Adrenal gland (tissue), 12 donors: Measurements from ENCODE around the gene OLFML3. TPM values are rescaled to one million over a fixed set of nuclear protein-coding genes. Genes with fewer than 3 reads are reported as not detected.
"Not testable (repeated sequence)": the region's sequence is repeated elsewhere in the genome, so short reads cannot be mapped to it uniquely, and the experiment has no call there.

ENCODE experiments used
- DNase-seq, 7 donors: peaks; one replicate each; pipeline ENCODE4 v3.0.0-alpha.2; 2019 to 2020
- H3K27ac ChIP-seq, 5 donors: fragments of 200-600 bp; sonication (generic) in 4 of 5; 1 replicate in 3 of 5; 2 replicates in 2 of 5; pipeline versions ENCODE4 v1.5.1 to v1.8.0; 2016 to 2020; ENCODE audit warnings: mild to moderate bottlenecking in 1 of 5
- H3K27me3 ChIP-seq: fragments of 200-600 bp; 2 replicates; pipeline ENCODE4 v1.8.0; 2021
- H3K36me3 ChIP-seq, 2 donors: fragments of 200-600 bp; replicated peaks in 1 of 2; 1 replicate in 1 of 2; 2 replicates in 1 of 2; pipeline versions ENCODE4 v1.5.1 to v1.8.0; 2018 to 2022
- H3K4me1 ChIP-seq, 2 donors: fragments of 200-600 bp; replicated peaks in 1 of 2; 1 replicate in 1 of 2; 2 replicates in 1 of 2; pipeline versions ENCODE4 v1.5.1 to v1.8.0; 2018 to 2021
- H3K4me3 ChIP-seq, 4 donors: fragments of 200-600 bp; sonication (generic) in 3 of 4; one replicate each; pipeline ENCODE4 v1.5.1; 2016 to 2018
- H3K9me3 ChIP-seq, 3 donors: fragments of 200-600 bp; sonication (generic) in 1 of 3; replicated peaks in 1 of 3; 1 replicate in 2 of 3; 2 replicates in 1 of 3; pipeline versions ENCODE4 v1.5.1 to v1.8.0; 2016 to 2021
- CTCF ChIP-seq, 6 experiments: fragments of 450-650 bp in 4 of 6; fragments of 200-600 bp in 2 of 6; sonication (generic) in 1 of 6; IDR thresholded peaks; 1 replicate in 5 of 6; 2 replicates in 1 of 6; pipeline versions ENCODE4 v1.5.1 to v1.8.0; 2016 to 2021; ENCODE audit warnings: antibody characterized with exemption in 6 of 6, mild to moderate bottlenecking in 2 of 6, moderate library complexity in 1 of 6
- POLR2A ChIP-seq, 2 donors: fragments of 450-650 bp; IDR thresholded peaks; one replicate each; pipeline ENCODE4 v1.6.1; 2017; ENCODE audit warnings: antibody characterized with exemption in 2 of 2, mild to moderate bottlenecking in 2 of 2, moderate library complexity in 1 of 2
- WGBS, 4 donors: extraction: QIAGEN DNeasy Blood & Tissue Kit in 2 of 4; methylation state at CpG; one replicate each; pipeline versions ENCODE4 v1.1.5 to v1.1.7; 2013 to 2017; 5-methylcytosine and 5-hydroxymethylcytosine counted together
- intact Hi-C, 2 donors: fragments of 100-400 bp; cut with DNase I; formaldehyde crosslinking; loops; one replicate each; pipeline versions ENCODE4 v1.14.1 to v1.15.0; 2022 to 2023
- polyA plus RNA-seq, 3 donors: library from polyadenylated mRNA; stranded (reverse); fragments of 200-250 nt in 2 of 3; fragments of 350-450 nt in 1 of 3; fragmentation: Illumina TruSeq in 1 of 3; extraction: RNeasy Lipid Tissue Mini Kit (QIAGEN cat#74804) in 1 of 3; gene quantifications; one replicate each; pipeline ENCODE4 v1.2.3, GENCODE V29; 2013 to 2014
- total RNA-seq, 9 donors: library from RNA; depleted of rRNA in 4 of 9; stranded (reverse); fragments of >200 nt in 4 of 9; fragments of 120-200 nt in 1 of 9; fragmentation: NEBNext Ultra II Directional in 1 of 9; extraction: Animal tissue kit (Norgen Biotek cat#: 25700) in 1 of 9; gene quantifications; one replicate each; pipeline versions ENCODE4 v1.1.0 to v1.2.4, GENCODE V29; 2013 to 2023
- donor health status: healthy with polysubstance abuse.
- donor health status: Bipolar disorder and iron deficiency.
- donor health status: DM: yes; HTN: yes; CAD: no.
- donor health status: DM: no; HTN: no; CAD: no.
- donor health status: DM: no; HTN: no; CAD: no.
- donor health status: DM: yes; HTN: yes; CAD: no.

The OLFML3 gene
- total and polyA plus RNA-seq, 12 donors = 13.6 to 99.6 (median 34.0) TPM

GRCh38 chr1:114000406-114000805, 21.1 kb downstream of the OLFML3 start:
- H3K9me3 ChIP-seq = peaks cover 0 to 4% (median 0%) of the 10 kb centered on the region in 3 donors
- intact Hi-C loops = no loop called here
- H3K4me1 ChIP-seq = peaks cover 0 to 6% of the 10 kb centered on the region in 2 donors

GRCh38 chr1:114002492-114003239, 23.4 kb downstream of the OLFML3 start:
- Histone ChIP-seq H3K36me3 (no peaks in the 10 kb centered on the region), H3K27ac (no peak overlapping the region), H3K4me1 (peaks cover 0 to 6% of the 10 kb centered on the region in 2 donors), H3K4me3 (no peak overlapping the region), H3K27me3 (no peaks in the 10 kb centered on the region), H3K9me3 (peaks cover 0 to 2% (median 0%) of the 10 kb centered on the region in 3 donors)
- TF ChIP-seq POLR2A (IDR thresholded peaks at IDR 0.05) (no peak), CTCF (IDR thresholded peaks at IDR 0.05) (no peak)
- no peak for DNase-seq
- 65 to 79% (median 66%) methylated on average over 12 to 15 of the region's 15 CpGs for WGBS, 4 donors
- intact Hi-C loops = no loop called here

More at GRCh38 chr1:114000406-114000805, 21.1 kb downstream of the OLFML3 start:
- H3K27ac ChIP-seq = no peak overlapping the region
- TF ChIP-seq POLR2A (IDR thresholded peaks at IDR 0.05) = no peak
- no peak for TF ChIP-seq CTCF (IDR thresholded peaks at IDR 0.05)
- H3K27me3 ChIP-seq = no peaks in the 10 kb centered on the region
- H3K36me3 ChIP-seq = no peaks in the 10 kb centered on the region
- no peak overlapping the region for H3K4me3 ChIP-seq
- no peak for DNase-seq

- Histone ChIP-seq H3K9me3 (no peaks in the 10 kb centered on the region), H3K4me3 (no peak overlapping the region), H3K27me3 (no peaks in the 10 kb centered on the region), H3K27ac (no peak overlapping the region), H3K36me3 (no peaks in the 10 kb centered on the region), H3K4me1 (peaks cover 0 to under 1% of the 10 kb centered on the region in 2 donors)
- TF ChIP-seq CTCF (IDR thresholded peaks at IDR 0.05) = no peak
- no peak for TF ChIP-seq POLR2A (IDR thresholded peaks at IDR 0.05)
- DNase-seq = no peak
- WGBS, 4 donors = 53 to 61% (median 57%) methylated on average over 5 of the region's 5 CpGs
- intact Hi-C loops = no loop called here
These were observed 24.2 kb downstream of the OLFML3 start for GRCh38 chr1:114003431-114003830.

- H3K27me3 ChIP-seq, intact Hi-C loops, H3K9me3 ChIP-seq, H3K4me3 ChIP-seq, H3K27ac ChIP-seq, DNase-seq, H3K36me3 ChIP-seq, H3K4me1 ChIP-seq: not testable (repeated sequence)
- WGBS, 4 donors = 76 to 90% (median 86%) methylated on average over 4 of the region's 4 CpGs
These were observed 27.6 kb downstream of the OLFML3 start for GRCh38 chr1:114006825-114007224.

- Histone ChIP-seq H3K4me3 (no peak overlapping the region), H3K27ac (no peak overlapping the region), H3K27me3 (no peaks in the 10 kb centered on the region), H3K4me1 (no peaks in the 10 kb centered on the region), H3K9me3 (no peaks in the 10 kb centered on the region), H3K36me3 (no peaks in the 10 kb centered on the region)
- intact Hi-C loops = no loop called here
- WGBS, 4 donors = 61 to 72% (median 65%) methylated on average over 2 of the region's 2 CpGs
- no peak for DNase-seq
- no peak for TF ChIP-seq CTCF (IDR thresholded peaks at IDR 0.05)
- TF ChIP-seq POLR2A (IDR thresholded peaks at IDR 0.05) = no peak
These were observed 29.2 kb downstream of the OLFML3 start for GRCh38 chr1:114008480-114008941.
